ENCODE data around the gene DHRS13.
A peak's percentile ranks its signal among the peaks of the same experiment; 100 is the strongest.
"Not testable (repeated sequence)": the region's sequence is repeated elsewhere in the genome, so short reads cannot be mapped to it uniquely, and the experiment has no call there.

The DHRS13 gene

DNA sequence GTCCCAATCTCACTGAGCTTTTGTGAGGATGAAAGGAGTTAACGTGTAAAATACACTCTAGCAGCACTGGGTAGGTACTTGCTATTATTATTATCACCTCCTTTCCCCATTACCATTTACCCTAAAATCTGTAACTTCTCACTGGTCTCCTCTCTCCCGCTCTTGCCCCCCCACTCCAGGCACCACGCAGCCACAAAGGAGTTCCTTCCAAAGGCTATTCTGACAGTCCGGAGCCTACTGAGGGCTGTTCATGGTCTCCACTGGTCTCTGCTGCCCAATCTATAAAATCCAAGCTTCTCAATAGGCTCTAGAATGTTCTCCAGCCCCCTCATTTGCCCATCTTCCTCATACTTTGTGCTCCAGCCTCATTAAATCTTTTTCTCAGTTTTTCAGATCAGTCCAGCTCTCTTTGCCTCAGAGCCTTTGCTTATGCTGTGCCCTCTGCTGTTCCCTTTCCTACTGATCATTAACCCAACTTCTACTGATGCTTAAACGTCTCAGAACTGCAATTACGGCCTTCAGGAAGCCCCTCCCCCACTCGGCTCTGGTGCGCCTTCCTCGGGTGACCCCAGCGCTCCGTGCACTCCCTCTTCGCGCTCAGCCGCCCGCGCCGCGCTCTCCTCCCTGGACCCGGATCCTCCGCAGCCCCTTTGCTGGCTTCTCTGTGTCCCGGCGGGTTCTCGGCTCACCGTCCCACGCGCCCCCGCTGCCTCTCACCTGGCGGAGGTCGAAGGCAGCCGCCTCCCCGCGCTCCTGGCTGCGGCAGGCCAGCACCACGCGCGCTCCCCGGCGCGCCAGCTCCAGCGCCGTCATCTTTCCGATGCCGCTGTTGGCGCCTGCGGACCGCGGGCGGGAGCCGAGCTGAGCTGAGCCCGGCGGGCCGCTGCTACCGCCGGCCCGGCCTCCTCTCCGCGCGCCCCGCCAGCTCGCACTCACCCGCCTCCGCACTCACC, 737 bp downstream of the DHRS13 start:
- DNase-seq (ENCODE audit: low spot score) = peak; percentile 51

DNA sequence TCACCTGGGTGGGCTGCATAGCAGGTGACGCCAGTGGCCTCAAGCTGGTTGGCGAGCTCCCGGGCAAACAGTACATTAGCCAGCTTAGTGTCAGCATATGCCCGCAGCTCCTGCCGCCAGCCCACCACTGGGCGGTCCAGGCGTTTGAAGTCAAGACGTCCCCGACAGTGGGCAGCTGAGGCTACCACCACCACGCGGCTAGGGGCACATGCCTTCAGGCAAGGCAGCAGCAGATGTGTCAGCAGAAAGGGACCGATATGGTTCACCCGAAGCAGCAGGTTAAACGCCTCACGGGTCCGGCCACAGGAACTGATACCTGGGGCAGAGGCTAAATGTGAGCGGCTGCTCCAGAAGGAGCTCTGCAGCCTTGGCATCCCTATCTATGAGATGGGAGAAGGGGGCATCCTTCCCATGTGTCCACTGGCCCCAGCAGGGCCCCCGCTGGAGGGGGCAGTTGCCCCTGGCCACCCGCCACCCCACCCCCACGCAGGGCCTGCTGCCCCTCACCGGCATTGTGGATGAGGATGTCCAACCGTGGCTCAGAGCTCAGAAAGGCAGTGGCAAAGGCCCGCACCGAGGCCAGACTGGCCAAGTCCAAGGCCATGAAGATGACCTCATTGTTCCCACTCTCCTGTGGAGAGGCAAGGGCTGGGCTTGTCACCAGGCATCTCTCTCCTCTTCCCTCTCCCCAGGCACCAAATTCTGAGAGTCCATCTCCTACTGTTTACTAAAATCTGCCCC, 1.7 kb downstream of the DHRS13 start:
- DNase-seq (ENCODE audit: low spot score) = no peak

DNA sequence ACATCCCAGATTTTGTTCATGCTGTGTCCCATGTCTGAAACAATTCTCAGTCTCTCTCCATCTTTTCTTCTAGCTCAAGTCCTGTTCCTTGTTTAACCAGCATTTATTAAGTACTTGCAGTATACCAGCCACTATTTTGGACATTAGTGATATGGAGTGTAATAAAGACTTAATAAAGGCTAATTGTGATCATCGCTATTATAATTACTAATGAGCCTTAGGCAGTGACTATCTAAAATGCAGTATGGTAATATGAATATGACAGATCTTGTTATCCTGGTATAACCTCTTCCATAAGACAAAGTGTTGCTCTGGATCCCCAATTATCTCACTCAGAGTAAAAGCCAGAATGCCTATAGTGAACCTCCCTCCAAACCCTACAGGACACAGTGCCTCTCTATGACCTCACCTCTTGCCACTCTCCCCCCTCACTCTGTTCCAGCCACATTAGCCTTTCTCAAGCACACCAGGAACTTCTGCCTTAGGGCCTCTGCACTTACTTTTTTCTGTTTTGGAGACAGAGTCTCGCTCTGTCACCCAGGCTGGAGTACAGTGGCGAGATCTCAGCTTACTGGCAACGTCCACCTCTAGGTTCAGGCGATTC, 3.6 kb downstream of the DHRS13 start:
- no peak for DNase-seq (ENCODE audit: low spot score)

DNA sequence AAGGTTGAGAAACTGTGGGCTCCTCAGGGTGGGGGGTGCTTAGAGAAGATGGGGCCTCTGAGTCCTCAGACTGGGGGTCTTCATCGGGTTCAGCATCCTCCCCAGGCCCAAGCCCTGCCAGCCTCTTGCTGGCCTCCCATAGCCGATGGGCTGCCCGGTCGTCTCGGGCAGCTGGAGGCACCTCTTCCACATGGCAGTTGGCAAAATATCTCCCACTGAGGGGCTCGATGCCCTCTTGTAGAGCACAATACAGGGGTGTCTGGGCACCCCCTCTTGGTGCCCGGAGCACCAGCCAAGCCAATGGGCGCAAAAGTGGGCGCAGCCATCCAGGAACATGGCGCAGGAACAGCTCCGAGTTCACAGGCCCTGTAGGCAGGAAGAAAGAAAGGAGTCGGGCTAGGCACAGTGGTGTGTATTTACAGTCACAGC, 4.3 kb downstream of the DHRS13 start:
- no peak for DNase-seq (ENCODE audit: low spot score)

DNA sequence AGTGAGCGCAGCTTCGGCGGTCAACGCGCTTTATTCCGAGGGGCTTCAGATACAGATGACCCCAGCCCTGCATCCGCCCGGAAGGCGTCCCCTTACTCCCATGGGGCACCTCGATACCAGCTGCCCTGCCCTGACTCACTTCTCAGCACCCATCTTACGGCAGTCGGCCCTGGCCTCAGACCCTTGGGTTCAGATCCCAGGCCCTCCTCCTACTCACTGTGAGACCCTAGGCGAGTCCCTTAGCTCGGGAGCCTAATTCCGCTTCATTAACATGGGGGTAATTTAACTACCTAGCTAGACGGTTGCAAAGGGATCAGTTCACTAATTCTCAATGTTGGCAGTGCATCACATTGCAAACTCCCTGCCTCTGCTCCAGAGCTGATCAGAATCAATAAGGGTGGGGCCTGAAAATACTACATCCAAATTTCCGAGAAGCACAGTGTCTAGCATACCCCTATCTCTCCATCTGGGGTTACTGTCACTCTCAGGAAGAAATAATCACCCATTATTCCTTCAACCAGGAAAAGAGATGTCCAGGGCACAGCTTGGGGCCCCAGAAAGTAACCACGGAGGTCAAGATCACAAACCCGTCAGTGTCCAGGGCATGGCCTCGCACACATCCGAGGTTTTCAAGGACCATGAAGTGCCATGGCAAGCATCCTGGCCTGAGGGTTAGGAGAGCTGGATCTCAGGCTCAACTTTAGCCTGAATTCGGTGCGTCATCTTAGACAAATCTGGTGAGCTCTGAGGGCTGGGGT, 4.9 kb downstream of the DHRS13 start:
- DNase-seq (ENCODE audit: low spot score) = no peak

DNA sequence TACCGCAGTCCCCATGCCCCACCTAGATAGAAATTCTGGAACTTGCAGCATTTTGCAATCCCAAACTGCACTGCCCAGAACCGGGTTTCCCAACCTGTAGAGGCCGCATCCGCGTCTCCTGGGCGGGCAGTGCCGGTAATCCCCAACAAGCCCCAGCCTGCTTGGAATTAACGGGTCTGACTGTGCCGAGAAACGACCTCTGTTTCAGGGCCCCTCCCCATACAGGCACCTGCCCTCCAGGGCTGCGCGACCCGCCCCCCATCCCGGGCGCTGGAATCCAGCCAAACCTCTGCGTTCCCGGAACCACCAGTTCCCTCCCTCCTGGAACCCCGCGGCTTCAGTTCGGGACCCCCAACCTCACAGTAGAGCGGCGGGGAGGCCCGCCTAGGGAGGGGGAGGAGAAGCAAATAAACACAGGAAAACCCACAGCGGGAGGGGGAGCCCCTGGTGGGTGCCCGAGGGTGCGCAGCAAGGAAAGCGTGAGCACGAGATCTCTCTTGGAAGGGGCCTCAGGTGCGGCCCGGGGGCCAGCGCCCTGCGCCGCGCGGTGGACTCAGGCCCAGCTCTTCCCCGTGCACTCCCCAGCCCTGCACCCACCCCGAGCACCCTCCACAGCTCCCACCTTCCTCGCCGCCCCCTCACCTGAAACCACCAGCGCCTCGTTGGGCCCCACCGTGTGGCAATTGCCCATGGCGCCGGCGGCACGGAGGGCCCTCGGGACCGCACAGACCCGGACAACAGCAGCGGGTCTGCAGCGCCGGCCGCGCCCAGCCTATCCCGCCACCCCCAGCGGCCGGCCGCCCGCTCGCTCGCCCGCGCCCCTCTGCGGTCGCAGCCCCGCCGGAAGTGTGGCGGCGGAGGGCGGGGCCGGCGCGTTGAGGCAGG, 5.8 kb downstream of the DHRS13 start, which contains the start of gene FLOT2:
Gene FLOT2, minus strand, starts transcription at position 850 of the 885 bp plus-strand sequence. Its CDS starts 159 bp downstream, at position 691.
- peak; percentile 42 for DNase-seq (ENCODE audit: low spot score)

DNA sequence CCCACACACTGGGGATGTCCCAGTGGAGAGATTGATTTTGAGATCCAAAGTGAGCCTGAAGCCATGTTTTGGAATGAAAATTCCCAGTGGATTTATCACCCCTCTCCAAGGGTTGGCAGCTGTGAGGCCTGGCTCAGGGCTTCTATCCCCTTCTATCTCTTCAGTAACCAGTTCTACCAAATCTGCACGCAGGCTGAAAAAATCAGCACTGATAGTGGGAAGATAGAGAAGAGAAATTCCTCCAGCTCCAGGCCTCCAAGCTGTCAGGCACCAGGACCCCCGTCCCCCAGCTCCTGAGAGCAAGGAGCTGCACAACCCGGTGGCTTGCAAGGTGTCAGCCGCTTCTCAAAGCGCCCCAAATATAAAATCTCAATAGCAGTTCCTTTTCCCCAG, 6.4 kb downstream of the DHRS13 start:
- DNase-seq (ENCODE audit: low spot score) = no peak

DNA sequence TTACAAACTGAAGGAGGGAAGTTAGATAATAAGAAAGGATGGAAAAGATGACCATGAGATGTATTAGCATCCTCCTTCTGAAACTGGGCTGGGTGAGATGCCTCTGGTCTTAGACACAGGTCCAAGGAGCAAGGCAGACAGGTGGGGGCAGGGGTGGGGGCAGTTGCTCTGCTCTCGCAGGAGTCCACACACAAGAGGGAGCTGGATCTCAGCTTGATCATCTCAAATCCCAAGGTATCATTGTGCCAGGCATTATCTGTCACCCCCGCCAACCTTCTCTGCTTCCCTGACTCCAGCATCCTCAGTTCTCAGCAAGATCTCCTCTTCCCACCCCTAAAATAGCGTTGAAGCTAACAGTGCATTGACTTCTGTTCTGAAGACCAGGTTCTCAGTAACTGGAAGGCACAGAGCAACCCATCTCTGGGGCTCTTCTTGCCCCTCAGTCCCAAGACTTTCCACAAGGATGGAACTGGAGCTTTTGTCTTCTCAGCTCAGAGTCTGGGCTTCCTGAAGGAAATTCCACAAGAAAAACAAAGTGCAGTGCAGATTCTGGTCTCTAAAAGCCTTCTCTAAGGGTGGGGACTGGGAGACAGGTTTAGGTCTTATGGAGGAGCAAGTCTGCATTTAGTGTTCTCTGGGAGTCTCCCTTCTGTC, 7.0 kb downstream of the DHRS13 start:
- DNase-seq (ENCODE audit: low spot score) = no peak

DNA sequence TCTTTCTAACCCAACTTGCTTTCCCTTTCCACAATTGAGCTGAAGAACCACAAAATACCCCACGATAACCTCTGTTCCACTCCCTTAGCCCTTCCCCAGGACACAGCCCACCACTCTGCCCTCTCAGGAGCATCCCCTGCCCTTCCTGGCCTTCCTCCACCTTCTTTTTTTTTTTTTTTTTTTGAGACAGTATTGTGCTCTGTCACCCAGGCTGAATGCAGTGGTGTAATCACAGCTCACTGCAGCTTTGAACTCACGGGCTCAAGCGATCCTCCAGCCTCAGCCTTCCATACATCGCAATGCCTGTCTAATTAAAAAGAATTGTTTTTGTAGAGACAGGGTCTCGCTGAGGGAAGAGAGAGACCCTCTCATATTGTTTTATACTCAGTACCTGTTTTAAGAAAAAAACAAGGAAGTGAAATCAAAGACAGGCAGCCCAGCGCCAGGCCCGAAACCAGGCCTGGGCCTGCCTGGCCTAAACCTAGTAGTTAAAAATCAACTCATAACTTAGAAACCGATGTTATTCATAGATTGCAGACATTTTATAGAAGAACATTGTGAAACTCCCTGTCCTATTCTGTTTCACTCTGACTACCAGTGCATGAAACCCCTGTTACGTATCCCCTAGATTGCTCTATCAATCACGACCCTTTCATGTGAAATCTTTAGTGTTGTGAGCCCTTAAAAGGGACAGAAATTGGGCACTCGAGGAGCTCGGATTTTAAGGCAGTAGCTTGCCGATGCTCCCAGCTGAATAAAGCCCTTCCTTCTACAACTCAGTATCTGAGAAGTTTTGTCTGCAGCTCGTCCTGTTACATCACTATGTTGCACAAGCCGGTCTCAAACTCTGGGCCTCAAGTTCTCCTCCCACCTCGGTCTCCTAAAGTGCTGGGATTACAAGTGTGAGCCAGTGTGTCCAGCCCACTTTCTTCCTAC, 9.4 kb downstream of the DHRS13 start:
- not testable (repeated sequence) for DNase-seq (ENCODE audit: low spot score)

DNA sequence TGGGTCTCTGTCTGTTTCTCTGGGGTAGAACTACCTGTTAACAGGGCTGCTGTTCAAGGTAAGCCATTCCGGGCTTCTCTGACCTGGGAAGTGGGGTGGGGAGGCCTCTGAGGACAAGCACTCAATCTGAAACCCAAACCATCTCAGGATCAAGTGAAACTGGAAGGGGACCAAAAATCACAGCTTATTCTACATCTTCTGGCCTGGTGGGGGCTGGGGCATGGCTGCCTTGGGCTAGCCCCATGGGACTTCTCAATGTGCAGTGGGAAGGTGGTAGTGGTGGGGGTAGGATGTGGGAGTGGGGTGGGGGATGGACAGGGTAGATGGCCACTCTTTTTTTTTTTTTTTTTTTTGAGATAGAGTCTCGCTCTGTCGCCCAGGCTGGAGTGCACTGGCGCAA, 10.9 kb downstream of the DHRS13 start:
- no peak for DNase-seq (ENCODE audit: low spot score)

DNA sequence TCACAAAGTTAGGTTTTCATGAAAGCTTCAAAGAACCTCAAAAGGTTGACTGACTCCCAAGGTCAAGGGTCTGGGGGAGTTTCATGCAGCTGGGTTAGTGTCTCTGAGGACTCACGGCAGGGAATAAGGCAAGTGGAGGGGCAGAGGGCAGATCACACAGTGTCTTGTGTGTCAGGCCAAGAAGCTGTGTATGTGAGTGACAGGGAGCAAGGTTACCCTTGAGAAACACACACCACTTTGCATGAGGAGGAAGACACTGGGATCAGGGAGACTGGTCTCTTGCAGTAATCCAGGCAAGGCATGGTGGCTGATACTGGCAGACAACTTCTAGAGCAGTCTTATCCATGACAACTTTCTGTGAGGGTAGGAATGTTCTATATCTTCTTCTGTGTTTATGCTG, 11.7 kb downstream of the DHRS13 start:
- DNase-seq (ENCODE audit: low spot score) = no peak

DNA sequence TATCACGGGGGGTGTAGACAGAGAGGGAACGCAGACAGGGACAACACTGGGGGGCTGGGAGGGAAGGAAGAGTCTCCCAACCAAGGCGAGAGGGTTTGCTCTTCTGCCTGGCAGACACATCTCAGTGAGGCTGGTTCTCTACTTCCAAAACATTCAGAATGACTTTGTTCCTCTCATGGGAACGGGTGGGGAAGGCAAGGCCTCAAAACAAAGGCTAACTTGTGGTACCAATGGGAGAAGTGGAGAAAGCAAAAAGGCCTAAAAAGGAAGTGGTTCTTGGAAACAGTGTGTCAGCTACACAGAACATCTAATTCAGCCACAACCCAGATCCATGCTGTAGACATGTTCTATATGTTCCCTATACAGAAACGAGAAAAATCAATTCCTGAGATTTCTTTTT, 12.9 kb downstream of the DHRS13 start:
- DNase-seq (ENCODE audit: low spot score) = no peak

DNA sequence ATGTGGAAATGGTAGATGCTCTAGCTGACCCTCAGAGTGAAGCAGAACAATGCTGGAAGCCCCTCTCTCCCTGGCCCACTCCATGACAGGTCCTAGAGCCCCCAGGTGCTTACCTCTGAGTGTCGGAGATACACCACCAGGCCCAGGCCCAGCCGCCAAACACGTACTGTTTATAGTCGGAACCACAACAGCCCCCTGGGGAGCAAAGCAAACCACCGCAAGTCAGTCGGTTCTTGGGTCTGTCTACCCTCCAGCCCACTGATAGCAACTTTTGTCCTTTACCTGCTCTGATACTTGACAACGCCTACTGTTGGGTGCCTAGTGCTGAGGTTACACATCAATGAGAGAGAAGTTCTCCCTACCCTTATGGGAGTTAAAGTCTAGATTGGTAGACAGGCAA, 14.0 kb downstream of the DHRS13 start:
- no peak for DNase-seq (ENCODE audit: low spot score)

DNA sequence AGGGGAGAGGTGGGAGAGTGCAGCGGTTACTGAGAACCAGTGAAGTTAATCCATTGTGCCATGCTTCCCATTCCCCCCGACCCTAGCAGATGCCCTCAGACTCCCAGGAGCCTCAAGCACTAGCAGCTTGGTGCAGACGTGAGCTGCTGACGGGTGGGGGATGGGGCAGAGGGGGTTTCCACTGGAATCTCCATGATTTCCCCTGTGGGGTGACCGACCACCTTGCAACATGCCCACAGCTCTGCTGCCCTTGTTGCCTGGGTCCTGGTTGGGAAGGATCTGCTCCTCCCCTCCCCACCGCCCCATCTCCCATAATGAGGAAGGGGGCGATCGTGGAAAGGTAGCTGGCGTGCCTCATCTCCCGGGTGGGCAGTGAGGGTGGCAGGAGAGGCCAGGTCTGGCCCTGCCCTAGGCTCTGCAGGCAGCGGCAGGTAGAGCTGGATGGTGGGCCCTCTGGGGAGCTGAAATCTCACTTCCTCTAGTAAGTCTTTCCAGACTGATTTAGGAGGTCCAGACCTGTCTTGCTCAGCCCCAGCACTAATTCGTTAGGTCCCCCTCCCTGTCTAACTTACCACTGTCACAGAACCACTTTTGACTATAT, 14.9 kb downstream of the DHRS13 start:
- DNase-seq (ENCODE audit: low spot score) = no peak

DNA sequence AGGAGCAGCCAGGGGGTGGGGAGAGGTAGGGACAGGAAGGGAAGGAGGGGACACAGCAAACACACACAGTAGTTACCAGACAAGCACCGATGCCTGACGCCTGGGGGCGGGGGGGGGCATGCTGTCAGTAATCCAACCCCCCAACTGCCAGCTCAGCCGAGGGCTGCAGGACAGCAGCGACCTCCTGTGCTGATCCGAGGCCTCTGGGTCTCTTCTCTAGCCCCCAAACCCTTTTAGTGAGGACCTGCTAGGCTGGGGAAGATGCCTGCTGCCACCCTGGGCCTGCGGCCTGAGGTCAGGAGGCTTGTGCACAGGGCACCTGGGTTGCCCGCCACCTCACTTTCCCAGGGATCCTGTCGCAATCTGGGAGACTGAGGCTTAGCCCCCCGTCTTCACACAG, 16.9 kb downstream of the DHRS13 start:
- no peak for DNase-seq (ENCODE audit: low spot score)

DNA sequence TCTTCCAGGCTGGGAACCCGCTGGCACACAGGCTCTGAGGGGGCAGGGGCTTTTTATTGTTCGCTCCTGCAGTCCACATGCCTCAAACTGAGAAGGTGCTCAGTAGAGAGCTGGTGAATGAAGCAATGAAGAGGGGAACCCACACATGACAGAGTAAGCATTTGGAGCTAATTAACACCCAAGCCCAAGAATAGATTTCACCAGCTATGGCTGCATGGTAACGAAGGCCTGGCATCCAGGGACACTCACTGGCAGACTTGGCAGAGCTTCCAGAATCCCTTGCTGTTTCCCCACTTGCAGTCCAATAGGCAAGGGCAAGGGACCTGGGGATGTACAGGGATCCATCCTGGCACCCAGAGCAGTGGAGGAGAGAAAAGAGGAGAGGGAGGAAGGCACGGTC, 17.5 kb downstream of the DHRS13 start:
- no peak for DNase-seq (ENCODE audit: low spot score)

DNA sequence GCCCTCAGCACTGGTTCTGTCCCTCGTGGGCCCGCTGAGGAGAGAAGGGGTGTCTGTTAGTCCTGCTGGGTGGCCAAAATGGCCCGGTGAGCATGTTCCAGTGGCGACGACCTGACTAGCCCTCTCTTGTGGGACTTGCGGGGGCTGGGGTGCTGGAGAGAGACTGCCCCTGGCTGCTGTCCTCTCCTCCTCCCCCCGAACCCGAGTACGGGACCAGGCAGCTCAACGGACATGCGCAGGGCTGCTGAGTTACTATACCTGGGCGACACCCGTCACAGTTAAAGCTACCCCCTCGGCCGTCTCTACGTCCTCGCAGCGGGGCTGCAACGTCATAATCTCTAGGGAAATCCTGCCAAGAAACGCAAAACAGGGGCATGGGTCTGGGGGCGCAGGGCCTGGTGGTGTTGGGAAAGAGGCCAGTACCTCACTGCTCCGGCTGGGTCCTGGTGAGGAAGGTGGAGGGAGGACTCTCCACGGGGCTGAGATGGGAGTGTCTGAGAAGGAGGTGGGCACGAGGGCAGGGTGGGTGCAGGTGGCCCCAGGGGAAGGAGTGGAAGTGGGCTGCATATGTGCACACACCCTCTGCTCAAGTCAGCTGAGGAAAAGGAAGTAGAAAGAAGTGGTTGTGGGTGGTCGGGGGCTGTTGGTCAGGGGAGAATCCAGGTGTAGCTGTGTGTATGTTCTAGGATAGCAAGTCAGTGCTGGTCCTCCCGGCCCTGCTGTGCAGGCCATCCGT, 18.7 kb downstream of the DHRS13 start:
- DNase-seq (ENCODE audit: low spot score) = no peak
